MM.1S (cell line): ENCODE measurements around the gene ATXN1.
"Not testable (repeated sequence)": the region's sequence is repeated elsewhere in the genome, so short reads cannot be mapped to it uniquely, and the experiment has no call there.

Experiments used
- CTCF ChIP-seq: fragments of 300-600 bp; sonication (generic); IDR thresholded peaks from 2 replicates; pipeline ENCODE4 v1.5.1; 2016; ENCODE audit warnings: antibody characterized with exemption, low read length, mixed read lengths
- EZH2 ChIP-seq: fragments of 300-600 bp; sonication (generic); optimal IDR thresholded peaks from 2 replicates; pipeline ENCODE3; 2017; ENCODE audit warnings: low read depth, mild to moderate bottlenecking, antibody characterized with exemption, low read length, mixed read lengths

GRCh38 chr6:16378360-16378759 lies 382.9 kb downstream of the ATXN1 start:
- not testable (repeated sequence) for TF ChIP-seq CTCF, EZH2
